Effector CD8-positive, alpha-beta T cell (primary cell): ENCODE results near the gene NOBOX.
"Not testable (repeated sequence)": the region's sequence is repeated elsewhere in the genome, so short reads cannot be mapped to it uniquely, and the experiment has no call there.

Experiments
- DNase-seq: peaks from one replicate; lab custom pipeline; 2025; lab: John Stamatoyannopoulos, UW

Gene NOBOX

GRCh38 chr7:144391823-144392255, 11.7 kb downstream of the NOBOX start:
- DNase-seq, result no peak

- no peak for DNase-seq
These were observed 12.5 kb downstream of the NOBOX start for GRCh38 chr7:144391014-144391413.

- DNase-seq, result no peak
These were observed 13.0 kb downstream of the NOBOX start for GRCh38 chr7:144390481-144390880.

- no peak for DNase-seq
These were observed 14.5 kb downstream of the NOBOX start for GRCh38 chr7:144388950-144389349.

GRCh38 chr7:144386741-144387140, 16.8 kb downstream of the NOBOX start:
- no peak for DNase-seq

GRCh38 chr7:144384555-144385245, 18.8 kb downstream of the NOBOX start:
- DNase-seq, result no peak

- no peak for DNase-seq
These were observed 19.4 kb downstream of the NOBOX start for GRCh38 chr7:144384071-144384470.

- DNase-seq, result no peak
These were observed 23.6 kb downstream of the NOBOX start for GRCh38 chr7:144379776-144380384.

- no peak for DNase-seq
These were observed 24.8 kb downstream of the NOBOX start for GRCh38 chr7:144378651-144379050.

GRCh38 chr7:144369221-144369620, 34.3 kb downstream of the NOBOX start:
- not testable (repeated sequence) for DNase-seq

GRCh38 chr7:144367250-144367649, 36.2 kb downstream of the NOBOX start:
- DNase-seq, result not testable (repeated sequence)

- not testable (repeated sequence) for DNase-seq
These were observed 38.0 kb downstream of the NOBOX start for GRCh38 chr7:144365523-144365922.

- DNase-seq, result not testable (repeated sequence)
These were observed 41.4 kb downstream of the NOBOX start for GRCh38 chr7:144362061-144362460.

GRCh38 chr7:144356860-144357259, 46.6 kb downstream of the NOBOX start:
- DNase-seq, result not testable (repeated sequence)

- not testable (repeated sequence) for DNase-seq
These were observed 47.3 kb downstream of the NOBOX start for GRCh38 chr7:144356185-144356584.

- not testable (repeated sequence) for DNase-seq
These were observed 48.2 kb downstream of the NOBOX start, which contains the start of gene ARHGEF5 for GRCh38 chr7:144355176-144355822. Gene ARHGEF5 (plus strand): TSS chr7:144355402. CDS start chr7:144362670, 7,268 bp downstream.

- DNase-seq, result not testable (repeated sequence)
These were observed 51.8 kb downstream of the NOBOX start for GRCh38 chr7:144351667-144352066.

GRCh38 chr7:144348625-144349024, 54.9 kb downstream of the NOBOX start:
- not testable (repeated sequence) for DNase-seq
